ENCODE data around the gene NQO2. TPM values are rescaled to one million over a fixed set of nuclear protein-coding genes. Genes with fewer than 3 reads are reported as not detected.

The NQO2 gene
- total RNA-seq = 10 to 100 TPM; 33.0 to 38.0 TPM

GRCh38 chr6:2999618-3000557 is at the start of gene NQO2:
NQO2 (plus strand) TSS chr6:2999894; CDS start chr6:3006553, 6,659 bp downstream.

GRCh38 chr6:2971420-2972218 is 28.1 kb upstream of the NQO2 start, which contains the start of gene SERPINB6:
SERPINB6 (minus strand) TSS chr6:2971567; CDS start chr6:2959332, 12,235 bp downstream.

GRCh38 chr6:3068329-3069214 is 68.9 kb downstream of the NQO2 start, which contains the start of gene RIPK1:
RIPK1 (plus strand) TSS chr6:3068494; CDS start chr6:3076824, 8,330 bp downstream.

Small RNAs within 50 kb of the gene (small RNA-seq; reads per million reads assigned to genes)
- gene AL133351.4 = 0 to 0.06 reads per million in 2 donors

Other genes starting within 250 kb of the NQO2 start
- gene MYLK4, start 249.0 kb upstream of the NQO2 start, total RNA-seq = under 1 TPM; 0.33 to 0.69 TPM
- gene WRNIP1, start 234.5 kb upstream of the NQO2 start, total RNA-seq = 10 to 100 TPM; 57.6 to 63.7 TPM
- gene SERPINB1, start 158.0 kb upstream of the NQO2 start, total RNA-seq = 10 to 100 TPM; 15.1 to 20.0 TPM
- gene SERPINB9, start 96.6 kb upstream of the NQO2 start, total RNA-seq = 1 to 10 TPM; 1.0 to 2.0 TPM
- 10 to 100 TPM; 66.4 to 70.6 TPM for gene SERPINB6, start 28.3 kb upstream of the NQO2 start, total RNA-seq
- gene RIPK1, start 68.6 kb downstream of the NQO2 start, total RNA-seq = 10 to 100 TPM; 23.1 to 23.6 TPM
- 10 to 100 TPM; 22.0 to 40.3 TPM for gene BPHL, start 118.8 kb downstream of the NQO2 start, total RNA-seq
- gene TUBB2A, start 157.7 kb downstream of the NQO2 start, total RNA-seq = 100 to 1,000 TPM; 184 to 235 TPM
- gene TUBB2B, start 227.8 kb downstream of the NQO2 start, total RNA-seq = 100 to 1,000 TPM; 102 to 104 TPM